GM10266 (cell line): ENCODE data around the gene MAGEA10.
"Not testable (repeated sequence)": the region's sequence is repeated elsewhere in the genome, so short reads cannot be mapped to it uniquely, and the experiment has no call there.

Source experiments
- DNase-seq: peaks from one replicate; pipeline ENCODE4 v3.0.0; 2012; ENCODE audit errors: extremely low spot score
- CTCF ChIP-seq: IDR thresholded peaks from 2 replicates; pipeline ENCODE4 v1.5.1; 2012; ENCODE audit warnings: mild to moderate bottlenecking, low read depth; ENCODE audit not compliant: control insufficient read depth, insufficient read depth; ENCODE audit errors: missing control alignments

MAGEA10 gene

GRCh38 chrX:152138388-152138784 is at the start of gene MAGEA10:
Gene MAGEA10, minus strand, starts transcription at chrX:152138577. Its CDS starts 2,957 bp downstream, at chrX:152135620.
- no peak for TF ChIP-seq CTCF
- DNase-seq, result no peak

- no peak for DNase-seq
- no peak for TF ChIP-seq CTCF
Observed at GRCh38 chrX:152177497-152178269, 39.3 kb upstream of the MAGEA10 start.

- no peak for DNase-seq
- no peak for TF ChIP-seq CTCF
Observed at GRCh38 chrX:152177052-152177451, 38.7 kb upstream of the MAGEA10 start.

GRCh38 chrX:152175892-152176291 is 37.5 kb upstream of the MAGEA10 start:
- not testable (repeated sequence) for DNase-seq

- not testable (repeated sequence) for DNase-seq
Observed at GRCh38 chrX:152173923-152174322, 35.5 kb upstream of the MAGEA10 start.

GRCh38 chrX:152170621-152171020 is 32.2 kb upstream of the MAGEA10 start:
- DNase-seq, result no peak
- no peak for TF ChIP-seq CTCF

GRCh38 chrX:152165033-152165743 is 26.8 kb upstream of the MAGEA10 start:
- no peak for DNase-seq
- no peak for TF ChIP-seq CTCF

- no peak for DNase-seq
- TF ChIP-seq CTCF, result no peak
Observed at GRCh38 chrX:152157042-152157441, 18.7 kb upstream of the MAGEA10 start.
